HEK293T (cell line): ENCODE data around the gene CEBPB.

Experiments used
- CTBP1 ChIP-seq: fragments of 450-650 bp; IDR thresholded peaks from 2 replicates; pipeline ENCODE4 v1.6.1; 2016; ENCODE audit warnings: borderline replicate concordance
- FOXA1 ChIP-seq: fragments of 450-650 bp; IDR thresholded peaks from 2 replicates; pipeline ENCODE4 v1.6.1; 2016; ENCODE audit warnings: mild to moderate bottlenecking
- FOXK2 ChIP-seq: fragments of 450-650 bp; IDR thresholded peaks from 2 replicates; pipeline ENCODE4 v1.6.1; 2016; ENCODE audit warnings: mild to moderate bottlenecking
- FOXM1 ChIP-seq: fragments of 450-650 bp; IDR thresholded peaks from 2 replicates; pipeline ENCODE4 v1.6.1; 2017; ENCODE audit warnings: mild to moderate bottlenecking, borderline replicate concordance
- HDGF ChIP-seq: fragments of 450-650 bp; IDR thresholded peaks from 2 replicates; pipeline ENCODE4 v1.6.1; 2017; ENCODE audit warnings: antibody characterized with exemption, borderline replicate concordance
- LEF1 ChIP-seq: fragments of 450-650 bp; IDR thresholded peaks from 2 replicates; pipeline ENCODE4 v1.6.1; 2017; ENCODE audit warnings: mild to moderate bottlenecking, borderline replicate concordance
- SP1 ChIP-seq: fragments of 450-650 bp; IDR thresholded peaks from 2 replicates; pipeline ENCODE4 v1.6.1; 2017
- TF ChIP-seq, protein P1 (sequence below): fragments of 450-650 bp; IDR thresholded peaks from 2 replicates; pipeline ENCODE4 v1.6.1; 2016

DNA sequence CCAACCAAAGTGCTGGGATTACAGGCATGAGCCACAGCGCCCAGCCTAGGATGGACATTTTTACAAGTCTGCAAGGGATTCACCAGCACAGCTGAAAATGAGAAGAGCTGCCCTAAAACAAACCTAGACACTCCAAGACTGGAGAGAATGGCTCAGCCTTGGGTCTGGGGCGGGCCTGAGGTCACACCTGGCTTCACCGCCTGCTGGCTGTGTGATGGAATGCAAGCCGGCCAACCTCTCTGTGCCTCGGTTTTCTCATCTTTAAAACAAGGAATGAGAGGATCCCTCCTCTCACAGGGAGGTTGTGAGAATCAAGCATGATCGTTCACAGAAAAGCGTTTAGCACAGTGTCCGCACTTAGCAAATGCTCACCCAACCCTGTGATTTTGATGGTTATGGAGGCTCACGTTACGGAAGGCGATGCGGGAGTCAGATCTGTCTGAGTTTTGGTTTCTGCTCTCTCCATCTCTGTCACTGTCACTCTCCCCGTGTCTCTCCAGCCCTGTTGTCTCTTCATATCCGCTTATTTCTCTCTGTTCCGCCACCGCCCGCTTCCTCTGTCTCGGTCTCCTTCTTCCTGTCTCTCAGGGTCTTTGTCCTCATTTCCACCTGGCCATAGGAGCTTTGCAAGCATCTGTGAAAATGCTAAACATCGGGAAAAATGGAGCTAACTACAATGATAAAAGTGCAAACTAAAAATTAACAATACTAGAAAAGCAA is 47.6 kb downstream of the CEBPB start:
- TF ChIP-seq LEF1 (no peak), FOXK2 (no peak), FOXM1 (no peak), FOXA1 (no peak), HDGF (no peak), SP1 (no peak), CTBP1 (no peak)
- TF ChIP-seq, protein P1, sequence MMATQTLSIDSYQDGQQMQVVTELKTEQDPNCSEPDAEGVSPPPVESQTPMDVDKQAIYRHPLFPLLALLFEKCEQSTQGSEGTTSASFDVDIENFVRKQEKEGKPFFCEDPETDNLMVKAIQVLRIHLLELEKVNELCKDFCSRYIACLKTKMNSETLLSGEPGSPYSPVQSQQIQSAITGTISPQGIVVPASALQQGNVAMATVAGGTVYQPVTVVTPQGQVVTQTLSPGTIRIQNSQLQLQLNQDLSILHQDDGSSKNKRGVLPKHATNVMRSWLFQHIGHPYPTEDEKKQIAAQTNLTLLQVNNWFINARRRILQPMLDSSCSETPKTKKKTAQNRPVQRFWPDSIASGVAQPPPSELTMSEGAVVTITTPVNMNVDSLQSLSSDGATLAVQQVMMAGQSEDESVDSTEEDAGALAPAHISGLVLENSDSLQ: no peak
